Cardiac muscle cell (in vitro differentiated cells and primary cell): ENCODE results near the gene RIOK2. TPM values are rescaled to one million over a fixed set of nuclear protein-coding genes. Genes with fewer than 3 reads are reported as not detected.

ENCODE experiments used
- DNase-seq, 2 donors: peaks; one replicate each; pipeline versions ENCODE4 v3.0.0 to v3.0.0-alpha.2; 2010 to 2017; ENCODE audit warnings: low read depth in 1 of 2, low spot score in 1 of 2
- H3K27ac ChIP-seq: fragments of 200-600 bp; sonication (generic); 2 replicates; pipeline ENCODE4 v1.5.1; 2016
- H3K27me3 ChIP-seq: fragments of 200-600 bp; sonication (generic); 2 replicates; pipeline ENCODE4 v1.6.0; 2016; ENCODE audit warnings: control low read depth
- H3K36me3 ChIP-seq: fragments of 200-600 bp; sonication (generic); 2 replicates; pipeline ENCODE4 v1.5.1; 2016; ENCODE audit warnings: control low read depth
- H3K4me1 ChIP-seq: fragments of 200-600 bp; sonication (generic); 2 replicates; pipeline ENCODE4 v1.8.1; 2017; ENCODE audit warnings: low read depth, mild to moderate bottlenecking, mixed run types
- H3K4me3 ChIP-seq: fragments of 200-600 bp; sonication (generic); 2 replicates; pipeline ENCODE4 v1.5.1; 2016; ENCODE audit warnings: mild to moderate bottlenecking
- H3K9me3 ChIP-seq: fragments of 200-600 bp; sonication (generic); 2 replicates; pipeline ENCODE4 v1.5.1; 2017; ENCODE audit warnings: low read depth, mild to moderate bottlenecking, control low read depth
- polyA plus RNA-seq: library from polyadenylated mRNA; unstranded; fragments of >200 nt; fragmentation: Nextera tagmentation; extraction: Ambion mirVana; gene quantifications from 2 replicates; pipeline ENCODE4 v1.2.1, GENCODE V29; 2016
- total RNA-seq: library from RNA; depleted of rRNA; stranded (reverse); fragments of >200 nt; gene quantifications from 2 replicates; pipeline ENCODE4 v1.2.3, GENCODE V29; 2016
- TF ChIP-seq, protein P1 (sequence below): IDR thresholded peaks from 2 replicates; pipeline ENCODE4 v1.5.1; 2012; ENCODE audit warnings: low read depth, mild to moderate bottlenecking, low read length

The RIOK2 gene
- total and polyA plus RNA-seq, 2 experiments from 2014 or later, result 23.6 to 26.4 TPM

DNA sequence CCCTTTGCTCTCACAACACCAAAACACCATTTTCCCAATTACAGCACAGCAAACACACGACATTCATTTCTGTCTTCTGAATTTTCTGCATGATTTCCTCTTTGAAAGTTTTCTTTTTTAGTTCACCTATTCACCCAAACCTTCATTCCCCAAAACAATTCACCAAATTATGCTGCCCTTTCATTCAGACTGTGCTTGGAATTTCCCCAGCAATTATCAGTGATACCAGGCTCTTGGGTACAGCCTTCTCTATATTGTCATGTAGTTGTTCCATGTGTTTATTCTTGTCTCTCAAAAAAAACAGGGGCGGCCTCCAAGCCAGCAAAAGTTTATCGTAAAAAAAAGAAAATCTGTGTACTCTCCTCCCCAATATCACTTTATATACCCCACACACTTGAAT is 31.7 kb downstream of the RIOK2 start:
- Histone ChIP-seq H3K36me3 (no peaks in the 10 kb centered on the region), H3K4me1 (peaks cover 9% of the 10 kb centered on the region), H3K4me3 (no peak overlapping the region), H3K27ac (no peak overlapping the region), H3K9me3 (no peaks in the 10 kb centered on the region), H3K27me3 (no peaks in the 10 kb centered on the region)
- DNase-seq, result no peak
- TF ChIP-seq, protein P1, sequence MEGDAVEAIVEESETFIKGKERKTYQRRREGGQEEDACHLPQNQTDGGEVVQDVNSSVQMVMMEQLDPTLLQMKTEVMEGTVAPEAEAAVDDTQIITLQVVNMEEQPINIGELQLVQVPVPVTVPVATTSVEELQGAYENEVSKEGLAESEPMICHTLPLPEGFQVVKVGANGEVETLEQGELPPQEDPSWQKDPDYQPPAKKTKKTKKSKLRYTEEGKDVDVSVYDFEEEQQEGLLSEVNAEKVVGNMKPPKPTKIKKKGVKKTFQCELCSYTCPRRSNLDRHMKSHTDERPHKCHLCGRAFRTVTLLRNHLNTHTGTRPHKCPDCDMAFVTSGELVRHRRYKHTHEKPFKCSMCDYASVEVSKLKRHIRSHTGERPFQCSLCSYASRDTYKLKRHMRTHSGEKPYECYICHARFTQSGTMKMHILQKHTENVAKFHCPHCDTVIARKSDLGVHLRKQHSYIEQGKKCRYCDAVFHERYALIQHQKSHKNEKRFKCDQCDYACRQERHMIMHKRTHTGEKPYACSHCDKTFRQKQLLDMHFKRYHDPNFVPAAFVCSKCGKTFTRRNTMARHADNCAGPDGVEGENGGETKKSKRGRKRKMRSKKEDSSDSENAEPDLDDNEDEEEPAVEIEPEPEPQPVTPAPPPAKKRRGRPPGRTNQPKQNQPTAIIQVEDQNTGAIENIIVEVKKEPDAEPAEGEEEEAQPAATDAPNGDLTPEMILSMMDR, result no peak

DNA sequence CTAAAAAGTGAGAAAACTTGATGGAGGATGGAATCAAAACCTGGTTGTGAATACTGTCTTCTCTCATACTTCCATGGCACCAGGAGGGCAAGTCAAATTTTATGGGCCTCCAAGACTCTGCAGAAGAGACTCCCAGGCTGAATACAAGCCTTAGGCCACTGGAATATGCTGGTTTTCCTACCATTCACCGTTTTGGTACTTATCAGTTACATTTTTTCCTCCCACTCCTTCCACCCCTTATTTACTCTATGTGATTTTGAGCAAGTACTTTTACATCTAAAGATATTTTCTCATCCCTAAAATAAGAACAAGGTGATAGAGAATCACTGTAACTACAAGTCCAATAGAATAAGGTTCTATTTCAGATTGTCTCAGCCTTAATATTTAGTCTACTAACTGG is 32.6 kb downstream of the RIOK2 start:
- Histone ChIP-seq H3K4me1 (peaks cover 9% of the 10 kb centered on the region), H3K27ac (no peak overlapping the region), H3K9me3 (no peaks in the 10 kb centered on the region), H3K4me3 (no peak overlapping the region), H3K27me3 (no peaks in the 10 kb centered on the region), H3K36me3 (no peaks in the 10 kb centered on the region)
- no peak for DNase-seq
- TF ChIP-seq, protein P1, result no peak

DNA sequence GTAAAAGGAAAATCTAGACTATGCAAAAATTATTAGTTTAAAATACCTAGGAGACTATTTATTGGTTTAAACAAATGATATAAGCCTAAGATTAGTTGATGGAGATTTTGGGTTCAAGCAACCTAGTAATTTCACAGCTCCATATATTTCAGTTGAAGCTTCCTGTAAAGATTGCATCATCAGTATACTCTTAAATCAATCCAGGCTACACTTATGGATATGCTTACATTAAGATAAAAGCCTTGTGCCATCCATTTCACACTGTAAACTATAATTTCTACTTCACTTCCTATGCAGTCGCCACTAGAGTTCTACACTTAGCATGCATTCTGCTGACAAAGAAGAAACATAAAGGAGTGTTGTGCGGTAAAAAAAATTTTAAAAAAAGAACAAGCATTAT is 33.3 kb downstream of the RIOK2 start:
- Histone ChIP-seq H3K4me3 (no peak overlapping the region), H3K36me3 (no peaks in the 10 kb centered on the region), H3K27ac (no peak overlapping the region), H3K9me3 (no peaks in the 10 kb centered on the region), H3K4me1 (peaks cover 9% of the 10 kb centered on the region), H3K27me3 (no peaks in the 10 kb centered on the region)
- no peak for DNase-seq
- TF ChIP-seq, protein P1, result no peak

DNA sequence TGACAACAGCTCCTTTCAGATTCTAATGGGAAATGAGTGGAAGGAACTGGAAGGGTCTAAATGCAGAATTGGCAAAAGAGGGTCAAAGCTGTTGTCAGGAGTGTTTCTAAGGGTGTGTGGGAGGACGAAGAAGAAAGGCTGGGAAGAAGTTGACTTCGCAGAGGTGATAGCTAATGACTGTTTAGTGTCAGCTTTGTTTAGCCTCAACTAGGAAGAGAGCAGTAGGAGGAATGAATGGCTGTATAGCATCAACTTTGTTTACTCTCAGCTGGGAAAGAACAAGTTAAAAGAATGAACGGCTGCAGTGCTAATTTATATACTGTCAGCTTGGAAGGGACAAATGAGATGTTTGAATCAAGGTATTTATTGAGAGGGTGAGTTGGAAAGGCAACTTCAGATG is 34.8 kb downstream of the RIOK2 start:
- Histone ChIP-seq H3K27ac (no peak overlapping the region), H3K27me3 (no peaks in the 10 kb centered on the region), H3K9me3 (no peaks in the 10 kb centered on the region), H3K4me3 (no peak overlapping the region), H3K4me1 (peaks cover 9% of the 10 kb centered on the region), H3K36me3 (no peaks in the 10 kb centered on the region)
- TF ChIP-seq, protein P1, result no peak
- DNase-seq, result no peak

DNA sequence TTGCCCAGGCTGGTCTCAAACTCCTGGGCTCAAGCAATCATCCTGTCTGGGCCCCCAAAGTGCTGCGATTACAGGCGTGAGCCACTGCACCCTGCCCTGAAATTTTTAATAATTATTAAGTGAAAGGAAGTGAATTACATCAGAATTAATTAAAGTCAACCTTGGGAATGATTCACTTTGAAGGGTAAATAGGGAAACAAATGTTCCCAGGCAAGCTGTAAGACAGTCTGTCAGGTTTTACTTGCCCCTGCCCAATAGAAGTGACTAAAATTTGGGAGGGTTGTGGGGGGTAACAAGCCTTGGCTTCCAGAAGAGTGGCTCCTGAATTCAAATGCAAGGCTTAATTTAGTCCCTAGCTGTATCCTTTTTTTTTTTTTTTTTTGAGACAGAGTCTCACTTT is 39.3 kb downstream of the RIOK2 start:
- no peak overlapping the region for H3K4me3 ChIP-seq
- no peak overlapping the region for H3K27ac ChIP-seq
- H3K4me1 ChIP-seq, result peaks cover 21% of the 10 kb centered on the region
- TF ChIP-seq, protein P1, result no peak
- no peaks in the 10 kb centered on the region for H3K9me3 ChIP-seq
- H3K36me3 ChIP-seq, result no peaks in the 10 kb centered on the region
- no peaks in the 10 kb centered on the region for H3K27me3 ChIP-seq
- DNase-seq, result no peak
